B cell (primary cell): Measurements from ENCODE around the gene A2ML1. TPM values are rescaled to one million over a fixed set of nuclear protein-coding genes. Genes with fewer than 3 reads are reported as not detected.

Experiments
- ATAC-seq: fragments of 200-7000 bp; cut with Tn5 transposase; one replicate; pipeline ENCODE4 v1.10.0; 2021; ENCODE audit warnings: low read depth, mild to moderate bottlenecking, moderate number of reproducible peaks, moderate library complexity
- CTCF ChIA-PET: fragments of 350-600 bp; sonication (Branson Sonifier 250); formaldehyde crosslinking; loops from one replicate; lab custom pipeline; 2021; ENCODE audit warnings: antibody characterized with exemption, inconsistent platforms; lab: Charles Lee
- POLR2A ChIA-PET: fragments of 350-600 bp; sonication (Branson Sonifier 250); formaldehyde crosslinking; loops from one replicate; lab custom pipeline; 2021; ENCODE audit warnings: antibody characterized with exemption; lab: Charles Lee
- DNase-seq: peaks from one replicate; pipeline ENCODE4 v3.0.0; 2013
- H2AFZ ChIP-seq: 2 replicates; pipeline ENCODE4 v1.6.1; 2012; ENCODE audit warnings: mild to moderate bottlenecking, low read depth, low read length; ENCODE audit not compliant: insufficient read depth, poor library complexity, severe bottlenecking
- H3K27ac ChIP-seq, 2 donors: 1 replicate in 1 of 2; 2 replicates in 1 of 2; pipeline ENCODE4 v1.5.1; 2012 to 2013; ENCODE audit warnings: low read length in 2 of 2, mild to moderate bottlenecking in 2 of 2, moderate library complexity in 1 of 2
- H3K27me3 ChIP-seq, 4 experiments: fragments of 200-600 bp in 1 of 4; sonication (generic) in 1 of 4; replicated peaks in 1 of 4; 1 replicate in 2 of 4; 2 replicates in 2 of 4; pipeline versions ENCODE4 v1.6.1 to v1.7.0; 2013 to 2016; ENCODE audit warnings: low read length in 3 of 4, mild to moderate bottlenecking in 2 of 4, mixed read lengths in 1 of 4, moderate library complexity in 1 of 4; ENCODE audit not compliant: insufficient read depth in 4 of 4, control insufficient read depth in 3 of 4; ENCODE audit errors: control extremely low read depth in 1 of 4
- H3K36me3 ChIP-seq, 2 experiments: replicated peaks in 1 of 2; 1 replicate in 1 of 2; 2 replicates in 1 of 2; pipeline versions ENCODE4 v1.6.1 to v1.7.1; 2013; ENCODE audit warnings: low read length in 1 of 2; ENCODE audit not compliant: insufficient read depth in 2 of 2, control insufficient read depth in 1 of 2; ENCODE audit errors: control extremely low read depth in 1 of 2, extremely low read depth in 1 of 2
- H3K4me1 ChIP-seq, 2 donors: fragments of 200-600 bp in 1 of 2; sonication (generic) in 1 of 2; 1 replicate in 1 of 2; 2 replicates in 1 of 2; pipeline versions ENCODE4 v1.5.1 to v1.6.1; 2013 to 2017; ENCODE audit warnings: low read length in 2 of 2; ENCODE audit not compliant: control insufficient read depth in 2 of 2, insufficient read depth in 2 of 2
- H3K4me2 ChIP-seq: replicated peaks from 2 replicates; pipeline ENCODE3; 2012; ENCODE audit warnings: mild to moderate bottlenecking, low read depth, low read length; ENCODE audit not compliant: poor library complexity, severe bottlenecking
- H3K4me3 ChIP-seq, 5 experiments: fragments of 200-600 bp in 1 of 5; sonication (generic) in 1 of 5; 1 replicate in 3 of 5; 2 replicates in 2 of 5; pipeline versions ENCODE4 v1.5.1 to v1.7.0; 2011 to 2016; ENCODE audit warnings: low read length in 4 of 5, mild to moderate bottlenecking in 4 of 5, low read depth in 2 of 5, control low read depth in 1 of 5, moderate library complexity in 1 of 5; ENCODE audit not compliant: insufficient read depth in 1 of 5; ENCODE audit errors: control extremely low read depth in 1 of 5, extremely low read depth in 1 of 5
- H3K79me2 ChIP-seq: fragments of 200-600 bp; sonication (generic); one replicate; pipeline ENCODE4 v1.6.0; 2016; ENCODE audit warnings: low read length; ENCODE audit not compliant: control insufficient read depth, insufficient read depth
- H3K9ac ChIP-seq: fragments of 200-600 bp; sonication (generic); 2 replicates; pipeline ENCODE4 v1.6.1; 2017; ENCODE audit warnings: mild to moderate bottlenecking, low read length, moderate library complexity
- H3K9me3 ChIP-seq, 3 donors: one replicate each; pipeline versions ENCODE4 v1.6.1 to v1.7.1; 2013; ENCODE audit warnings: low read length in 2 of 3; ENCODE audit not compliant: control insufficient read depth in 2 of 3, insufficient read depth in 1 of 3; ENCODE audit errors: control extremely low read depth in 1 of 3
- H4K20me1 ChIP-seq: 2 replicates; pipeline ENCODE4 v1.6.0; 2012; ENCODE audit warnings: mild to moderate bottlenecking, low read length; ENCODE audit not compliant: insufficient read depth, control insufficient read depth, poor library complexity, severe bottlenecking
- H3K27ac Mint-ChIP-seq: one replicate; pipeline ENCODE4 v1.8.0; 2021; ENCODE audit warnings: mixed read lengths
- H3K27me3 Mint-ChIP-seq: one replicate; pipeline ENCODE4 v1.8.0; 2021; ENCODE audit warnings: mixed read lengths
- H3K4me1 Mint-ChIP-seq: one replicate; pipeline ENCODE4 v1.8.0; 2021; ENCODE audit warnings: mixed read lengths
- H3K4me3 Mint-ChIP-seq: one replicate; pipeline ENCODE4 v1.8.0; 2021; ENCODE audit warnings: mixed read lengths
- H3K9me3 Mint-ChIP-seq: one replicate; pipeline ENCODE4 v1.8.0; 2022; ENCODE audit warnings: mixed read lengths; ENCODE audit not compliant: insufficient read depth
- CTCF ChIP-seq: fragments of 200-600 bp; IDR thresholded peaks from one replicate; pipeline ENCODE4 v1.8.0; 2022; ENCODE audit warnings: antibody characterized with exemption, mild to moderate bottlenecking
- EZH2 ChIP-seq: IDR thresholded peaks from 2 replicates; pipeline ENCODE4 v1.6.1; 2012; ENCODE audit warnings: borderline replicate concordance, low read depth, mild to moderate bottlenecking, moderate library complexity, low read length; ENCODE audit not compliant: insufficient read depth, poor library complexity, severe bottlenecking
- whole genome bisulfite sequencing: methylation state at CpG from one replicate; pipeline ENCODE4 v1.1.5; 2013; ENCODE audit warnings: missing lambda C conversion rate; ENCODE audit not compliant: insufficient coverage; 5-methylcytosine and 5-hydroxymethylcytosine counted together
- intact Hi-C: fragments of 100-400 bp; cut with micrococcal nuclease; formaldehyde crosslinking; loops from one replicate; pipeline ENCODE4 v1.10.0; 2022
- polyA plus RNA-seq: library from polyadenylated mRNA; depleted of rRNA; stranded (reverse); fragments of >200 nt; gene quantifications from 2 replicates; pipeline ENCODE4 v1.2.3, GENCODE V29; 2012
- total RNA-seq, 2 donors: library from RNA; stranded (reverse); fragments of 120-200 nt in 1 of 2; gene quantifications; 1 replicate in 1 of 2; 2 replicates in 1 of 2; pipeline versions ENCODE4 v1.2.3 to v1.2.4, GENCODE V29; 2013 to 2022

A2ML1 gene
- total and polyA plus RNA-seq, 2 donors (not counting 1 experiment from before 2014, with no cell fraction given) = not detected

DNA sequence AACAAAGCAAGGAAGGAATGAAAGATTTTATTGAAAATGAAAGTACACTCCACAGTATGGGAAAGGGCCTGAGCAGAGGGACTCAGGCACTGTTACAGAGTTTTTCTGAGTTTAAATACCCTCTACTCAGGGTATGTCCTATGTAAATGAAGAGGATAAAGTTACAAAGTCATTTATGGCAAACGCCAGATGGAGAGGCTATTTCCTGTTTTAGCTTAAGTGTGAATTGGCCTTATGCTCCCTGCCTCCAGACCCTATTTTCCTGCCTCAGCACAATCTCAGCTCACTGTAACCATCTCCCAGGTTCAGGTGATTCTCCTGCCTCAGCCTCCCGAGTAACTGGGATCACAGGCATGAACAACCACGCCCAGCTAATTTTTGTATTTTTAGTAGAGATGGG is 85.1 kb downstream of the A2ML1 start:
- WGBS = 100% methylated on average over 1 of the region's 3 CpGs
- intact Hi-C loops = no loop called here
- Histone ChIP-seq H3K27me3 (no peaks in the 10 kb centered on the region), H4K20me1 (no peaks in the 10 kb centered on the region), H3K9ac (no peak overlapping the region), H2AFZ (no peak overlapping the region), H3K79me2 (no peaks in the 10 kb centered on the region), H3K9me3 (peaks cover 0 to 6% (median 0%) of the 10 kb centered on the region in 3 donors), H3K27ac (no peak overlapping the region), H3K4me2 (no peak overlapping the region), H3K4me1 (peaks cover 33 to 39% of the 10 kb centered on the region in 2 donors), H3K4me3 (no peak overlapping the region), H3K36me3 (no peaks in the 10 kb centered on the region)
- no peak overlapping the region for H3K27ac Mint-ChIP-seq
- TF ChIP-seq CTCF = no peak
- TF ChIP-seq EZH2 = no peak
- H3K4me3 Mint-ChIP-seq = no peak overlapping the region
- ATAC-seq = no peak
- ChIA-PET POLR2A (no interaction called here), CTCF (no interaction called here)
- H3K9me3 Mint-ChIP-seq = peaks cover 2% of the 10 kb centered on the region
- no peak for DNase-seq
- H3K27me3 Mint-ChIP-seq = no peaks in the 10 kb centered on the region
- H3K4me1 Mint-ChIP-seq = peaks cover 48% of the 10 kb centered on the region

- H3K36me3 ChIP-seq = no peaks in the 10 kb centered on the region
- no peaks in the 10 kb centered on the region for H3K9me3 ChIP-seq
- Mint-ChIP-seq H3K4me1 (peaks cover 41% of the 10 kb centered on the region), H3K4me3 (no peak overlapping the region), H3K27ac (no peak overlapping the region), H3K9me3 (no peaks in the 10 kb centered on the region), H3K27me3 (no peaks in the 10 kb centered on the region)
- TF ChIP-seq EZH2 = no peak
- no peak for TF ChIP-seq CTCF
- intact Hi-C loops = loop anchor here (10.0 kb wide), 1 partner anchor 125 kb away; no protein-coding TSS in a partner anchor
- no peak overlapping the region for H3K9ac ChIP-seq
- H3K79me2 ChIP-seq = no peaks in the 10 kb centered on the region
- 83% methylated on average over 3 of the region's 5 CpGs for WGBS
- no peak overlapping the region for H3K4me2 ChIP-seq
- H4K20me1 ChIP-seq = no peaks in the 10 kb centered on the region
- no peak overlapping the region for H2AFZ ChIP-seq
- no peak overlapping the region for H3K4me3 ChIP-seq
- POLR2A ChIA-PET = no interaction called here
- CTCF ChIA-PET = interaction anchor here (0.6 to 1.0 kb wide), 4 partner anchors 19 to 318 kb away, joined by 3 to 5 read pairs (median 4); partner anchors contain the start of gene M6PR
- H3K4me1 ChIP-seq = peaks cover 17 to 23% of the 10 kb centered on the region in 2 donors
- ATAC-seq = no peak
- no peak overlapping the region for H3K27ac ChIP-seq
- H3K27me3 ChIP-seq = no peaks in the 10 kb centered on the region
- no peak for DNase-seq
Observed at GRCh38 chr12:8909752-8910151, 87.3 kb downstream of the A2ML1 start.
